Esophagus muscularis mucosa (tissue), 3 donors: ENCODE results near the gene OPTC.

Experiments
- CTCF ChIP-seq, 3 experiments: fragments of 200-600 bp in 2 of 3; fragments of 450-650 bp in 1 of 3; sonication (generic) in 2 of 3; IDR thresholded peaks; one replicate each; pipeline ENCODE4 v1.5.1; 2017 to 2019; ENCODE audit warnings: antibody characterized with exemption in 3 of 3, mild to moderate bottlenecking in 2 of 3, moderate library complexity in 1 of 3
- POLR2A ChIP-seq: fragments of 450-650 bp; IDR thresholded peaks from one replicate; pipeline ENCODE4 v1.6.1; 2017; ENCODE audit warnings: antibody characterized with exemption, moderate library complexity, mild to moderate bottlenecking, low read depth
- POLR2AphosphoS5 ChIP-seq, 2 donors: sonication (generic); formaldehyde crosslinking; IDR thresholded peaks; one replicate each; pipeline ENCODE4 v1.6.1; 2017; ENCODE audit warnings: antibody characterized with exemption in 2 of 2

DNA sequence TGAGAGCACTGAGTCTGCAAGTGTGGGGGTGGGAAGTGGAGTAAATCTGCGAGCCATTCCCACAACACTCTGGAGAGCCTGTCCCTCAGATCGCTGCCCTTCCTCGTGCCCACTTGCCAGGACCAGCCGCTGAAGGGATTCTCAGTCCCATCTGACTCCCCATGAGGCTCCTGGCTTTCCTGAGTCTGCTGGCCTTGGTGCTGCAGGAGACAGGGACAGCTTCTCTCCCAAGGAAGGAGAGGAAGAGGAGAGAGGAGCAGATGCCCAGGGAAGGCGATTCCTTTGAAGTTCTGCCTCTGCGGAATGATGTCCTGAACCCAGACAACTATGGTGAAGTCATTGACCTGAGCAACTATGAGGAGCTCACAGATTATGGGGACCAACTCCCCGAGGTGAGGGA lies 1.9 kb downstream of the OPTC start:
- no peak for TF ChIP-seq POLR2A
- TF ChIP-seq CTCF (IDR thresholded peaks at IDR 0.05) = no peak
- TF ChIP-seq POLR2AphosphoS5 (IDR thresholded peaks at IDR 0.05) = no peak
